Stimulated activated CD4-positive, alpha-beta T cell treated with anti-CD3 and anti-CD28 coated beads, TNF-alpha, amount 100 ng/mL, for 48 hours (primary cell): ENCODE data around the gene MDFI.
A peak's percentile ranks its signal among the peaks of the same experiment; 100 is the strongest.
"Not testable (repeated sequence)": the region's sequence is repeated elsewhere in the genome, so short reads cannot be mapped to it uniquely, and the experiment has no call there.

Experiments used
- DNase-seq, 3 donors: peaks; one replicate each; pipeline ENCODE4 v3.0.0-alpha.2; 2020; ENCODE audit warnings: low read depth in 3 of 3

MDFI gene

GRCh38 chr6:41602864-41603608, 35.2 kb upstream of the MDFI start:
- DNase-seq = peak; percentile 58 to 65 (median 62)

DNA sequence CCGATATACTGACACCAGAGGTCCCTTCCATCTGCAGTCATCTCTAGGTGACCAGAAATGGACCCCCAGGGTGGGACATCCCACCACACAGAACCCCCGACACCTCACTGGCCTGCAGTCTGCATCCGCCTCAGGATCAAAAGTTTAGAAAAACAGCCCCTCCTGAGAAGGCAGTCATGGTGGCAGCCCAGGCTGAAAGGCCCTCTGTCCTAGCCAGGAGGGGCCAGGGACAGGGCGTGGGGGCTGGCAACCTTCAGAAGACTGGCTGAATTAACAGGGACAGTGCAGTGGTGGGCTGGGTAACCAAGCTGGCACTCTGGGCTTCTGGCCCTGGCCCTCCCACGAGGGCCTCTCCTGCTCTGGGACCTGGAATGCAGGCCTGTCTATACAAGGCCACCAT, 34.3 kb upstream of the MDFI start:
- DNase-seq = no peak

- DNase-seq = no peak
These were observed 32.6 kb upstream of the MDFI start for GRCh38 chr6:41605649-41606048.

DNA sequence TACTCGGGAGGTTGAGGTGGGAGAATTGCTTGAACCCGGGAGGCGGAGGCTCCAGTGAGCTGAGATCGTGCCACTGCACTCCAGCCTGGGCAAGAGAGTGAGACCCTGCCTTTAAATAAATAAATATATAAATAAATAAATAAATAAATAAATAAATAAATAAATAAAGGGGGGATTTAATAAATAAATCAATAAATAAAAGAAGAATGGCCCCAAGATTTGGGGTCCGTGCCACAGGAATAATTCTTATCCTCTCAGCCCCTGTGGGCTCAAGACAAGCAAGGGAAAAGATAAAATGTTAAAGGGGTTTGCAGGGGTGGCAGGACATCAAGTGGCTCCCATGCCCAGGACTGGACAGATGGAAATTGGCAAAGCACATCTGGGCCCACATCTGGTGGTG, 31.2 kb upstream of the MDFI start:
- no peak for DNase-seq

GRCh38 chr6:41607736-41608135, 30.5 kb upstream of the MDFI start:
- no peak for DNase-seq

GRCh38 chr6:41608443-41609151, 29.7 kb upstream of the MDFI start:
- DNase-seq = no peak

GRCh38 chr6:41614715-41615114, 23.6 kb upstream of the MDFI start:
- no peak for DNase-seq

- no peak for DNase-seq
These were observed 23.0 kb upstream of the MDFI start for GRCh38 chr6:41615311-41615710.

DNA sequence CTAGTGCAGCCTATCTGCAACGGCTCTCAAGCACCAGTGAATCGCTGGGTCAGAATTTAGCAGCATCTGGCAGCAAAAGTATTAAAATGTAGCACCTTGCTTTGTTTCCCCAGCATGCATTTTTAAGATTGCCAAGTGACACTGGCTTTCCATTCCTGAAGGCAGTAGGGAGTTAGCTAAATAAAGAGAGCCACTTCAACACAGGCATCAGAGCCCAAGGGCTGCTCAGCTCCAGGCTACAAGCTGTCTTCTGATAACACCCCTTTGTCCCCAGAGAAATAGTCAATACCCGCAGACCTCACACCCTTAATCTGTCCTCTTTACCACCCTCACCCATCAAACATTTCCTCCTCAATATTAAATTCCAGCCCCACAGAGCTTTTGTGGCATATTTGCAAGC, 19.7 kb upstream of the MDFI start:
- DNase-seq = no peak

- DNase-seq = not testable (repeated sequence)
These were observed 19.1 kb upstream of the MDFI start for GRCh38 chr6:41619193-41619592.

DNA sequence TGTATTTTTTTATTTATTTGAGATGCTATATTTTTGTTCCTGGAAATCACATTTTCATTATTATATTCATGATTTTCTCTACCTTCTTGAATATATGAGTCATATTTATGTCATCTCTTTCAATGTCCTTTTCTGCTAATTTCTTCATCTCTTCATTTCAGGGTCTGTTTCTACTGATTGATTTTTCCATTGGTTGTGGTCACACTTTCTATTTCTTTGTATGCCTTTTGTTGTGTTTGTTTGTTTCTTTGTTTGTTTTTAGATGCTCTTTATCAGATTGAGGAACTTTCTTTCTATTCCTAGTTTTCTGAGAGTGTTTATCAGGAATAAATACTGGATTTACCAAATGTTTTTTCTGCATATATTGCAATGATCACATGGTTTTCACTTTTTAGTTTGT, 16.9 kb upstream of the MDFI start:
- no peak for DNase-seq

- no peak for DNase-seq
These were observed 16.5 kb upstream of the MDFI start for GRCh38 chr6:41621802-41622201.

GRCh38 chr6:41622206-41622988, 15.9 kb upstream of the MDFI start:
- DNase-seq = no peak

DNA sequence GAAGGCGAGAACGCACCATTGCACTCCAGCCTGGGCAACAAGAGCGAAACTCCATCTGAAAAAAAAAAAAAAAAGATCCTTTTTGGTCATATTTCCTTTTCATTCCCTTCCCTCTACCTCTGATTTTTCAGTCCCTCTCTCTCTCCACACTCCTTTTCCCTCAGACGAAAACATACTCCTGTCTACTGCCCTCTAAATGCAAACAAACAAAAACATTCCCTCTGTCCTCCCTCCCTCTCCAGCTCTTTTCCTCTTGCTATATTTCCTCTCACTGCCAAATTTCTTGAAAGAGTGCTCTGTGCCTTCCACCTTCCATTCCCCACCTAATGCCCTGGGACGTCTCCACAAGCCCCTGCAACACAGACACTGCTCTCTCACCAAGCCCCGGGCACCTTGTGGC, 14.9 kb upstream of the MDFI start:
- no peak for DNase-seq

GRCh38 chr6:41624621-41625380, 13.5 kb upstream of the MDFI start:
- no peak for DNase-seq

DNA sequence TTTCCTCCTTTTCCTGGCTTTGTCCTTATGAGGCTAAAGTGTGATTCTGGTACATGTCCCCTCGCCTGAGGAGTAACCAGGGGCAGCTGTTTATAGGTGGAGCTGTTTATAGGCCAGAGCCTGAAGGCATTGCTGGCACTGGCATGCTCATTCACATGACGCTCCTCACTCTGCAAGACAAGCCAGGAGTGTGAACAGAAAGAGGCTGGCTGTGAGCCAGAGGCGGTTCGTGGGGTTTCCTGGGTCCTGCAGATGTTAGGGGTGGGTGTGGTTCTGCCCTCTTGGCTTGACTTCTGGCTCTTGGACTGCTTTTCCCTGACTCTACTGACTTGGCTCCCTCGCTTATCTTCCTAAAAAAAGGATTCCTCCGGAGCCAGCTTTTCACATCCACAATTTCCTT, 12.8 kb upstream of the MDFI start:
- no peak for DNase-seq

DNA sequence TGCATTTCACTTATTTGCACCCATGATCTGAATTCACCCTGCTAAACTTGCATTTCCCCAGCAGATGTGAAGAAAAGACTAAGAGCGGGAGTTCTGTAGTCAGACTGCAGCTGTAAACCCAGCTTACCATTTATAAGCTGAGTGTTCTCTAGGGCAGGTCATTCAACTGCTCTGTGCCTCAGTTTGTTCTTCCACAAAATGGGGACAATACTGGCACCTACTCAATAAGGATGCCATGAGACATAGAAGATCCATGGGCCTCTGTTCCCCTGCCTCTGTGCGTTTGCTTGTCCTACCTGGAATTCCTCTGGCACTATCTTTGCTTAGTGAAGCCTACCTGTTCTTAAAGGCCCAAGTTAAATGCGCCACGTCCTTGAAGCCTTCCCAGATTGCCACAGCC, 12.2 kb upstream of the MDFI start:
- no peak for DNase-seq

DNA sequence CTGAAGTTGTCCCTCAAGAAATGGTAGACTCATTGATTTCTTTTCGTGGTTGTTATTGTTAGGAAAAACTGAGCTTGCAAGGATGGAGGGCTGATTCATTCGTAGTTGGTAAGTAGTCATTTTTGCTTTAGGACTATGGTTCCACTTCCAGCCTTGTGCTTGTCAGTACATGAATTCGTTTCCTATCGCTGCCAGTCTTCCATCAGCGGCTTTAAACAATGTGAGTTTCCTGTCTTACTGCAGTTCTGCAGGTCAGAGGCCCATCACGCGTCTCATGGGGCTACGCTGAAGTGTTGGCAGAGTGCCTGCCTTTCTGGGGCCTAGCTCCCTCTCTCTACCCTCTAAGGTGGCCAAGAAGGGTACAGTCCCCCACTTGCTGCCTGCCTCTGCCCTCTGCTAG, 11.4 kb upstream of the MDFI start:
- DNase-seq = no peak

DNA sequence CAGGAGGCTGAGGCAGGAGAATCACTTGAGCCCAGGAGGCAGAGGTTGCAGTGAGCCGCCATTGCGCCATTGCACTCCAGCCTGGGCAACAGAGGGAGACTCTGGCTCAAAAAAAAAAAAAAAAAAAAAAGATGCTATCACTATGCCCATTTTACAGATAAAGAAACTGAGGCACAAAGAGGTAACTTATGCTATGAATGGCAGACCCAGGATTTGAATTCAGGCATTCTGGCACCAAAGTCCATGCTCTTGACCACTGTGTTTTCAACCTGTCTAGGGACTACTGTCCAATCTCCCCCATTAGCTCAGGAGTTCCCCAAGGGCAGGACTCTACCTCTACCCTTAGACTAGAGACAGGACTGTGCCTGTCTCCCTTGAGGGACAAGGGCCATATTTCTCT, 9.1 kb upstream of the MDFI start:
- no peak for DNase-seq

GRCh38 chr6:41630069-41630468, 8.2 kb upstream of the MDFI start:
- no peak for DNase-seq

GRCh38 chr6:41630946-41631345, 7.3 kb upstream of the MDFI start:
- DNase-seq = no peak

DNA sequence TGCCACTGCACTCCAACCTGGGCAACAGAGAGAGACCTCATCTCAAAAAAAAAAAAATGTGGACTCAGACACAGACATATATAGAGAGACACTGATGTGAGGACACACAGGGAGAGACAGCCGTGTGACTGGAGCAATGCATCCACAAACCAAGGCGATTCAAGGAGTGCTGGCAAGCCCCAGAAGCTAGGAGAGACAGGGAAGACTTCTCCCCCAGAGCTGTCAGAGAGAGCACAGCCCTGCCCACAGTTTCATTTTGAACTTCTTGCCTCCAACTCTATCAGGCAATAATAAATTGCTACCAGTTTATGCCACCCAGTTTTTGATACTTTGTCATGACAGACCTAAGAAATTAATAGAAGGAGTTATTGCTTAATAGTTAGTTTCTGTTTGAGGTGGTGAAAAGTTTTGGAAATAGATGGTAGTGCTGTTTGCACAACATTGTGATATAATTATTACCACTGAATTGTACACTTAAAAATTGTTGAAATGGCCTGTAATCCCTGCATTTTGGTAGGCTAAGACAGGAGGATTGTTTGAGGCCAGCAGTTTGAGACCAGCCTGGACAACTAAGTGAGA, 5.1 kb upstream of the MDFI start:
- no peak for DNase-seq
